HEK293 (cell line): ENCODE results near the gene TMEM63A.
A peak's percentile ranks its signal among the peaks of the same experiment; 100 is the strongest.

ENCODE experiments used
- CTCF ChIA-PET: fragments of 350-600 bp; formaldehyde crosslinking; extraction: SDS; loops from one replicate; lab custom pipeline; 2021; ENCODE audit warnings: antibody characterized with exemption; lab: Yijun Ruan, JAX
- POLR2A ChIA-PET: fragments of 300-600 bp; formaldehyde crosslinking; extraction: SDS; loops from one replicate; lab custom pipeline; 2020; ENCODE audit warnings: antibody characterized with exemption, inconsistent platforms; lab: Yijun Ruan, JAX
- H3K27ac ChIP-seq: fragments of 200-500 bp; sonication (Bioruptor generic); 2 replicates; pipeline ENCODE4 v1.5.1; 2014; ENCODE audit warnings: low read depth, low read length, control low read depth, inconsistent platforms; ENCODE audit errors: extremely low read depth
- H3K36me3 ChIP-seq, 2 experiments: fragments of 200-500 bp in 1 of 2; sonication (Bioruptor generic) in 1 of 2; 1 replicate in 1 of 2; 2 replicates in 1 of 2; pipeline ENCODE4 v1.5.1; 2014 to 2017; ENCODE audit warnings: inconsistent platforms in 2 of 2, low read length in 2 of 2; ENCODE audit not compliant: control insufficient read depth in 2 of 2, insufficient read depth in 1 of 2
- H3K4me1 ChIP-seq: fragments of 200-500 bp; sonication (Bioruptor generic); 2 replicates; pipeline ENCODE4 v1.5.1; 2014; ENCODE audit warnings: mild to moderate bottlenecking, low read length, inconsistent platforms; ENCODE audit not compliant: control insufficient read depth, insufficient read depth
- H3K4me3 ChIP-seq: 2 replicates; pipeline ENCODE4 v1.5.1; 2011; ENCODE audit warnings: low read depth, mild to moderate bottlenecking, control low read depth, low read length, moderate library complexity
- H3K9me3 ChIP-seq: fragments of 200-500 bp; sonication (Bioruptor generic); 2 replicates; pipeline ENCODE4 v1.5.1; 2014; ENCODE audit warnings: low read depth, low read length, inconsistent platforms; ENCODE audit not compliant: control insufficient read depth, insufficient read depth
- FEZF1 ChIP-seq: fragments of 450-650 bp; formaldehyde crosslinking; IDR thresholded peaks from 2 replicates; pipeline ENCODE4 v1.5.1; 2016; ENCODE audit warnings: missing biosample characterization, missing genetic modification characterization
- KLF16 ChIP-seq: fragments of 450-650 bp; formaldehyde crosslinking; IDR thresholded peaks from 2 replicates; pipeline ENCODE4 v1.5.1; 2017; ENCODE audit warnings: missing biosample characterization, missing genetic modification characterization
- OSR2 ChIP-seq: fragments of 450-650 bp; formaldehyde crosslinking; IDR thresholded peaks from 2 replicates; pipeline ENCODE4 v1.5.1; 2016; ENCODE audit warnings: missing biosample characterization, missing genetic modification characterization
- SCRT2 ChIP-seq: fragments of 450-650 bp; formaldehyde crosslinking; IDR thresholded peaks from 2 replicates; pipeline ENCODE4 v1.5.1; 2016; ENCODE audit warnings: missing biosample characterization, missing genetic modification characterization
- ZBTB7A ChIP-seq: fragments of 450-650 bp; formaldehyde crosslinking; IDR thresholded peaks from 2 replicates; pipeline ENCODE4 v1.5.1; 2016; ENCODE audit warnings: low read depth, missing biosample characterization, missing genetic modification characterization
- ZIC2 ChIP-seq: fragments of 450-650 bp; formaldehyde crosslinking; IDR thresholded peaks from 2 replicates; pipeline ENCODE4 v1.5.1; 2016; ENCODE audit warnings: missing biosample characterization, missing genetic modification characterization
- ZNF121 ChIP-seq: fragments of 450-650 bp; formaldehyde crosslinking; IDR thresholded peaks from 2 replicates; pipeline ENCODE4 v1.5.1; 2016; ENCODE audit warnings: missing biosample characterization, missing genetic modification characterization
- ZNF202 ChIP-seq: fragments of 450-650 bp; formaldehyde crosslinking; IDR thresholded peaks from 2 replicates; pipeline ENCODE4 v1.5.1; 2016; ENCODE audit warnings: missing biosample characterization, missing genetic modification characterization, borderline replicate concordance
- ZNF248 ChIP-seq: fragments of 450-650 bp; formaldehyde crosslinking; IDR thresholded peaks from 2 replicates; pipeline ENCODE4 v1.5.1; 2017; ENCODE audit warnings: missing biosample characterization, missing genetic modification characterization
- ZNF266 ChIP-seq: fragments of 450-650 bp; formaldehyde crosslinking; IDR thresholded peaks from 2 replicates; pipeline ENCODE4 v1.5.1; 2016; ENCODE audit warnings: missing biosample characterization, missing genetic modification characterization, low read depth
- ZNF366 ChIP-seq: fragments of 450-650 bp; formaldehyde crosslinking; conservative IDR thresholded peaks from 2 replicates; pipeline ENCODE4 v1.5.1; 2016; ENCODE audit warnings: missing biosample characterization, missing genetic modification characterization
- ZNF501 ChIP-seq: fragments of 450-650 bp; formaldehyde crosslinking; IDR thresholded peaks from 2 replicates; pipeline ENCODE4 v1.5.1; 2016; ENCODE audit warnings: missing biosample characterization, missing genetic modification characterization
- ZNF664 ChIP-seq: fragments of 450-650 bp; formaldehyde crosslinking; IDR thresholded peaks from 2 replicates; pipeline ENCODE4 v1.5.1; 2016; ENCODE audit warnings: missing biosample characterization, missing genetic modification characterization
- ZNF707 ChIP-seq: fragments of 450-650 bp; formaldehyde crosslinking; IDR thresholded peaks from 2 replicates; pipeline ENCODE4 v1.5.1; 2016; ENCODE audit warnings: missing biosample characterization, missing genetic modification characterization
- ZSCAN16 ChIP-seq: fragments of 450-650 bp; formaldehyde crosslinking; IDR thresholded peaks from 2 replicates; pipeline ENCODE4 v1.5.1; 2016; ENCODE audit warnings: missing biosample characterization, missing genetic modification characterization
- TF ChIP-seq, protein P1 (sequence below): fragments of 450-650 bp; formaldehyde crosslinking; IDR thresholded peaks from 2 replicates; pipeline ENCODE4 v1.5.1; 2017; ENCODE audit warnings: missing biosample characterization, missing genetic modification characterization
- TF ChIP-seq, protein P2 (sequence below): fragments of 450-650 bp; formaldehyde crosslinking; conservative IDR thresholded peaks from 2 replicates; pipeline ENCODE4 v1.5.1; 2016; ENCODE audit warnings: low read depth, missing biosample characterization, missing genetic modification characterization
- TF ChIP-seq, protein P3 (sequence below): fragments of 450-650 bp; formaldehyde crosslinking; IDR thresholded peaks from 2 replicates; pipeline ENCODE4 v1.5.1; 2017; ENCODE audit warnings: missing biosample characterization, missing genetic modification characterization

Gene TMEM63A

DNA sequence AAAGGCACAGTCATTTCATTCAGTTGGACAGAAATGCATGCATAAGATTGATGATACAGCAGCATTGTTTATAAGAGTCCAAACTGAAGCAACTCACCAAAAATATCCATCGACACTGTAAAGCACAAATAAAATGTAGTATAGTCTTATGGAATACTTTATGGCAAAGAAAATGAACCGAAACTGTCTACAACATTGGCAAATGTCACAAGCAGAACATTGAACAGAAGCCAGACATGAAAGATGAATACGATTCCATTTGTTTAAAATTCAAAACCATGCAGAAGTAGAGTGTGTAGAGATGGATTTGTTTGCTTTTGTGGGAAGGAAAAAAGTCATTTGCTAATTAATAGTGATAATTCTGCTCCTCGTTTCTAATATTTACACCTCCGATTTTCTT is 14.3 kb upstream of the TMEM63A start:
- Histone ChIP-seq H3K4me3 (no peak overlapping the region), H3K4me1 (no peaks in the 10 kb centered on the region; the same call in 1 of the 2 replicates), H3K9me3 (no peaks in the 10 kb centered on the region), H3K27ac (no peak overlapping the region), H3K36me3 (no peaks in the 10 kb centered on the region)
- TF ChIP-seq, protein P1, sequence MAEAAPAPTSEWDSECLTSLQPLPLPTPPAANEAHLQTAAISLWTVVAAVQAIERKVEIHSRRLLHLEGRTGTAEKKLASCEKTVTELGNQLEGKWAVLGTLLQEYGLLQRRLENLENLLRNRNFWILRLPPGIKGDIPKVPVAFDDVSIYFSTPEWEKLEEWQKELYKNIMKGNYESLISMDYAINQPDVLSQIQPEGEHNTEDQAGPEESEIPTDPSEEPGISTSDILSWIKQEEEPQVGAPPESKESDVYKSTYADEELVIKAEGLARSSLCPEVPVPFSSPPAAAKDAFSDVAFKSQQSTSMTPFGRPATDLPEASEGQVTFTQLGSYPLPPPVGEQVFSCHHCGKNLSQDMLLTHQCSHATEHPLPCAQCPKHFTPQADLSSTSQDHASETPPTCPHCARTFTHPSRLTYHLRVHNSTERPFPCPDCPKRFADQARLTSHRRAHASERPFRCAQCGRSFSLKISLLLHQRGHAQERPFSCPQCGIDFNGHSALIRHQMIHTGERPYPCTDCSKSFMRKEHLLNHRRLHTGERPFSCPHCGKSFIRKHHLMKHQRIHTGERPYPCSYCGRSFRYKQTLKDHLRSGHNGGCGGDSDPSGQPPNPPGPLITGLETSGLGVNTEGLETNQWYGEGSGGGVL (tag by site-specific recombination): no peak
- TF ChIP-seq ZBTB7A (no peak), KLF16 (tag by site-specific recombination) (no peak), OSR2 (tag by site-specific recombination) (no peak), ZNF366 (tag by site-specific recombination) (no peak), SCRT2 (tag by site-specific recombination) (no peak), ZSCAN16 (no peak), FEZF1 (no peak), ZNF248 (no peak), ZNF664 (tag by site-specific recombination) (no peak), ZNF707 (no peak), ZNF501 (tag by site-specific recombination) (no peak), ZNF266 (tag by site-specific recombination) (no peak), ZIC2 (tag by site-specific recombination) (no peak)
- TF ChIP-seq, protein P2, sequence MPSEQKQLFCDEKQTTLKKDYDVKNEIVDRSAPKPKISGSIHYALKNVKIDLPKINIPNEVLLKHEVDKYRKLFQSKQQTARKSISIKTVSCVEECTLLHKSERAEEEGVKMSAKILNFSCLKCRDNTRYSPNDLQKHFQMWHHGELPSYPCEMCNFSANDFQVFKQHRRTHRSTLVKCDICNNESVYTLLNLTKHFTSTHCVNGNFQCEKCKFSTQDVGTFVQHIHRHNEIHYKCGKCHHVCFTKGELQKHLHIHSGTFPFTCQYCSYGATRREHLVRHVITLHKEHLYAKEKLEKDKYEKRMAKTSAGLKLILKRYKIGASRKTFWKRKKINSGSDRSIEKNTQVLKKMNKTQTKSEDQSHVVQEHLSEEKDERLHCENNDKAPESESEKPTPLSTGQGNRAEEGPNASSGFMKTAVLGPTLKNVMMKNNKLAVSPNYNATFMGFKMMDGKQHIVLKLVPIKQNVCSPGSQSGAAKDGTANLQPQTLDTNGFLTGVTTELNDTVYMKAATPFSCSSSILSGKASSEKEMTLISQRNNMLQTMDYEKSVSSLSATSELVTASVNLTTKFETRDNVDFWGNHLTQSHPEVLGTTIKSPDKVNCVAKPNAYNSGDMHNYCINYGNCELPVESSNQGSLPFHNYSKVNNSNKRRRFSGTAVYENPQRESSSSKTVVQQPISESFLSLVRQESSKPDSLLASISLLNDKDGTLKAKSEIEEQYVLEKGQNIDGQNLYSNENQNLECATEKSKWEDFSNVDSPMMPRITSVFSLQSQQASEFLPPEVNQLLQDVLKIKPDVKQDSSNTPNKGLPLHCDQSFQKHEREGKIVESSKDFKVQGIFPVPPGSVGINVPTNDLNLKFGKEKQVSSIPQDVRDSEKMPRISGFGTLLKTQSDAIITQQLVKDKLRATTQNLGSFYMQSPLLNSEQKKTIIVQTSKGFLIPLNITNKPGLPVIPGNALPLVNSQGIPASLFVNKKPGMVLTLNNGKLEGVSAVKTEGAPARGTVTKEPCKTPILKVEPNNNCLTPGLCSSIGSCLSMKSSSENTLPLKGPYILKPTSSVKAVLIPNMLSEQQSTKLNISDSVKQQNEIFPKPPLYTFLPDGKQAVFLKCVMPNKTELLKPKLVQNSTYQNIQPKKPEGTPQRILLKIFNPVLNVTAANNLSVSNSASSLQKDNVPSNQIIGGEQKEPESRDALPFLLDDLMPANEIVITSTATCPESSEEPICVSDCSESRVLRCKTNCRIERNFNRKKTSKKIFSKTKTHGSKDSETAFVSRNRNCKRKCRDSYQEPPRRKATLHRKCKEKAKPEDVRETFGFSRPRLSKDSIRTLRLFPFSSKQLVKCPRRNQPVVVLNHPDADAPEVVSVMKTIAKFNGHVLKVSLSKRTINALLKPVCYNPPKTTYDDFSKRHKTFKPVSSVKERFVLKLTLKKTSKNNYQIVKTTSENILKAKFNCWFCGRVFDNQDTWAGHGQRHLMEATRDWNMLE (tag by site-specific recombination): no peak
- TF ChIP-seq, protein P3, sequence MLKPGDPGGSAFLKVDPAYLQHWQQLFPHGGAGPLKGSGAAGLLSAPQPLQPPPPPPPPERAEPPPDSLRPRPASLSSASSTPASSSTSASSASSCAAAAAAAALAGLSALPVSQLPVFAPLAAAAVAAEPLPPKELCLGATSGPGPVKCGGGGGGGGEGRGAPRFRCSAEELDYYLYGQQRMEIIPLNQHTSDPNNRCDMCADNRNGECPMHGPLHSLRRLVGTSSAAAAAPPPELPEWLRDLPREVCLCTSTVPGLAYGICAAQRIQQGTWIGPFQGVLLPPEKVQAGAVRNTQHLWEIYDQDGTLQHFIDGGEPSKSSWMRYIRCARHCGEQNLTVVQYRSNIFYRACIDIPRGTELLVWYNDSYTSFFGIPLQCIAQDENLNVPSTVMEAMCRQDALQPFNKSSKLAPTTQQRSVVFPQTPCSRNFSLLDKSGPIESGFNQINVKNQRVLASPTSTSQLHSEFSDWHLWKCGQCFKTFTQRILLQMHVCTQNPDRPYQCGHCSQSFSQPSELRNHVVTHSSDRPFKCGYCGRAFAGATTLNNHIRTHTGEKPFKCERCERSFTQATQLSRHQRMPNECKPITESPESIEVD: no peak
- CTCF ChIA-PET: interaction anchor here (0.6 to 3.0 kb wide), 3 partner anchors 15 to 652 kb away, joined by 3 to 21 read pairs (median 14); no protein-coding TSS in a partner anchor
- POLR2A ChIA-PET: interaction anchor here (1.0 to 2.1 kb wide), 2 partner anchors 14 to 26 kb away, joined by 3 to 17 read pairs; partner anchors contain the start of gene TMEM63A

DNA sequence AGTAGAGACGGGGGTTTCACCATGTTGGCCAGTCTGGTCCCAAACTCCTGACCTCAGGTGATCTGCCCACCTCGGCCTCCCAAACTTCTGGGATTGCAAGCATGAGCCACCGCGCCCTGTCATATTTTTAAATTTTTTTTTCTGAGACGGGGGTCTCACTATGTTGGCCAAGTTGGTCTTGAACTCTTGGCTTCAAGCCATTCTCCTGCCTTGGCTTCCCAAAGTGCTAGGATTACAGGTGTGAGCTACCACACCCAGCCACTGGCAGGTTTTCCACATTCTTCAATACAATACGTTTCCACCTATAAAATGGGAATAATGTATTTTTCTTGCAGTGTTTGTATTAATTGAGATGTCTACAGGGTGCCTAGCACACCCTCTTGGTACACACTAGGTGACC is 10.1 kb upstream of the TMEM63A start:
- Histone ChIP-seq H3K27ac (no peak overlapping the region), H3K4me1 (no peaks in the 10 kb centered on the region; the same call in 1 of the 2 replicates), H3K9me3 (no peaks in the 10 kb centered on the region), H3K36me3 (no peaks in the 10 kb centered on the region), H3K4me3 (no peak overlapping the region)
- CTCF ChIA-PET: interaction anchor here (0.6 to 1.1 kb wide), 2 partner anchors 132 to 418 kb away, joined by 3 to 4 read pairs; no protein-coding TSS in a partner anchor
- TF ChIP-seq ZNF664 (tag by site-specific recombination) (peak; percentile 77; the same call in 1 of the 2 replicates), ZNF707 (no peak), ZNF202 (tag by site-specific recombination) (no peak), ZNF121 (tag by site-specific recombination) (peak; percentile 76)
- POLR2A ChIA-PET: interaction anchor here (2.1 kb wide), 1 partner anchor 10 kb away, joined by 9 read pairs; the partner anchor contains the start of gene TMEM63A
